Activated CD8-positive, alpha-beta memory T cell treated with anti-CD3 and anti-CD28 coated beads, Interleukin-2, amount 50 U/mL, for 4 hours (primary cell): ENCODE measurements around the gene FHOD3.
"Not testable (repeated sequence)": the region's sequence is repeated elsewhere in the genome, so short reads cannot be mapped to it uniquely, and the experiment has no call there.

Experiments used
- DNase-seq: peaks from one replicate; pipeline ENCODE4 v3.0.0-alpha.2; 2020

FHOD3 gene

GRCh38 chr18:36455931-36456330 lies 158.4 kb downstream of the FHOD3 start:
- DNase-seq, result no peak

GRCh38 chr18:36456622-36457021 lies 159.1 kb downstream of the FHOD3 start:
- no peak for DNase-seq

GRCh38 chr18:36457683-36458082 lies 160.2 kb downstream of the FHOD3 start:
- no peak for DNase-seq

GRCh38 chr18:36458306-36458705 lies 160.8 kb downstream of the FHOD3 start:
- no peak for DNase-seq

GRCh38 chr18:36459203-36459602 lies 161.7 kb downstream of the FHOD3 start:
- no peak for DNase-seq

GRCh38 chr18:36459786-36460185 lies 162.3 kb downstream of the FHOD3 start:
- DNase-seq, result no peak

- DNase-seq, result no peak
Observed at GRCh38 chr18:36460324-36460850, 162.9 kb downstream of the FHOD3 start.

- no peak for DNase-seq
Observed at GRCh38 chr18:36460854-36461253, 163.3 kb downstream of the FHOD3 start.

GRCh38 chr18:36461551-36461987 lies 164.1 kb downstream of the FHOD3 start:
- no peak for DNase-seq

- not testable (repeated sequence) for DNase-seq
Observed at GRCh38 chr18:36463516-36463915, 166.0 kb downstream of the FHOD3 start.

GRCh38 chr18:36464126-36464651 lies 166.7 kb downstream of the FHOD3 start:
- DNase-seq, result no peak

GRCh38 chr18:36465276-36465675 lies 167.8 kb downstream of the FHOD3 start:
- DNase-seq, result no peak

- DNase-seq, result no peak
Observed at GRCh38 chr18:36465970-36466369, 168.5 kb downstream of the FHOD3 start.

GRCh38 chr18:36467614-36468013 lies 170.1 kb downstream of the FHOD3 start:
- DNase-seq, result no peak

GRCh38 chr18:36468161-36468560 lies 170.6 kb downstream of the FHOD3 start:
- DNase-seq, result no peak

- DNase-seq, result no peak
Observed at GRCh38 chr18:36469461-36469860, 171.9 kb downstream of the FHOD3 start.

- DNase-seq, result no peak
Observed at GRCh38 chr18:36470896-36471295, 173.4 kb downstream of the FHOD3 start.

- DNase-seq, result no peak
Observed at GRCh38 chr18:36471393-36471792, 173.9 kb downstream of the FHOD3 start.

- DNase-seq, result no peak
Observed at GRCh38 chr18:36476433-36476832, 178.9 kb downstream of the FHOD3 start.

- DNase-seq, result no peak
Observed at GRCh38 chr18:36477776-36478175, 180.3 kb downstream of the FHOD3 start.

GRCh38 chr18:36481201-36481657 lies 183.7 kb downstream of the FHOD3 start:
- DNase-seq, result no peak

GRCh38 chr18:36481935-36482334 lies 184.4 kb downstream of the FHOD3 start:
- no peak for DNase-seq

- DNase-seq, result no peak
Observed at GRCh38 chr18:36484591-36484990, 187.1 kb downstream of the FHOD3 start.

GRCh38 chr18:36485772-36486171 lies 188.3 kb downstream of the FHOD3 start:
- no peak for DNase-seq

GRCh38 chr18:36488131-36488530 lies 190.6 kb downstream of the FHOD3 start:
- DNase-seq, result no peak
